Measurements from ENCODE around the gene SCAF4. TPM values are rescaled to one million over a fixed set of nuclear protein-coding genes. Genes with fewer than 3 reads are reported as not detected.

SCAF4 gene
- total and polyA plus RNA-seq, 9 of the 15 experiments (the other 6 are each of a cell fraction or from before 2014, with no cell fraction given) = 2.3 to 55.7 (median 17.2) TPM

GRCh38 chr21:31659286-31659535, 72.7 kb downstream of the SCAF4 start (continued):
- 0 out of 2 replicates have a peak, but pooled peaks have one; percentile 8 for TF ChIP-seq JUND (IDR thresholded peaks at IDR 0.05; ENCODE audit: borderline replicate concordance, low read depth, low read length)
- TF ChIP-seq JUND (tag; IDR thresholded peaks at IDR 0.05; ENCODE audit: borderline replicate concordance, low read depth, low read length) = no peak; the same call in 2 of the 3 replicates
- TF ChIP-seq YY1 (IDR thresholded peaks at IDR 0.05; ENCODE audit: borderline replicate concordance in 1 of 3, control insufficient read depth in 1 of 3, extremely low read depth in 1 of 3, insufficient read depth in 3 of 3, insufficient read length in 1 of 3, insufficient replicate concordance in 2 of 3, low read depth in 1 of 3, low read length in 2 of 3) = peak in 2 of 3 experiments; percentile 18 to 81
- peak; percentile 74 for TF ChIP-seq NKRF (IDR thresholded peaks at IDR 0.05; ENCODE audit: borderline replicate concordance)
- no peak for TF ChIP-seq ZNF395 (CRISPR knock-in tag; IDR thresholded peaks at IDR 0.05)
- no peak for TF ChIP-seq TCF7 (IDR thresholded peaks at IDR 0.05; ENCODE audit: borderline replicate concordance)
- TF ChIP-seq HES1 (IDR thresholded peaks at IDR 0.05; ENCODE audit: low read depth) = no peak
- TF ChIP-seq POLR3A (IDR thresholded peaks at IDR 0.05; ENCODE audit: borderline replicate concordance, extremely low read depth, insufficient read depth, insufficient read length) = no peak
- TF ChIP-seq PRDM10 (IDR thresholded peaks at IDR 0.05; ENCODE audit: partially characterized antibody) = peak; percentile 92
- TF ChIP-seq TCF7L2 (IDR thresholded peaks at IDR 0.05; ENCODE audit: low read depth, low read length) = no peak
- no peak for TF ChIP-seq ZNF507 (tag; conservative IDR thresholded peaks at IDR 0.05)
- no peak for TF ChIP-seq AFF4 (CRISPR knock-in tag; IDR thresholded peaks at IDR 0.05)
- TF ChIP-seq FUS (optimal IDR thresholded peaks at IDR 0.05; ENCODE audit: low read depth, low read length) = no peak
- TF ChIP-seq SMC3 (conservative IDR thresholded peaks at IDR 0.05; ENCODE audit: insufficient read depth, low read depth, low read length) = no peak
- no peak for TF ChIP-seq ADNP (tag; IDR thresholded peaks at IDR 0.05)
- peak; percentile 53; the same call in 1 of the 2 replicates for TF ChIP-seq DPF2 (IDR thresholded peaks at IDR 0.05)

All from K562 (cell line).